ENCODE results near the gene CD72.
"Not testable (repeated sequence)": the region's sequence is repeated elsewhere in the genome, so short reads cannot be mapped to it uniquely, and the experiment has no call there.

CD72 gene

DNA sequence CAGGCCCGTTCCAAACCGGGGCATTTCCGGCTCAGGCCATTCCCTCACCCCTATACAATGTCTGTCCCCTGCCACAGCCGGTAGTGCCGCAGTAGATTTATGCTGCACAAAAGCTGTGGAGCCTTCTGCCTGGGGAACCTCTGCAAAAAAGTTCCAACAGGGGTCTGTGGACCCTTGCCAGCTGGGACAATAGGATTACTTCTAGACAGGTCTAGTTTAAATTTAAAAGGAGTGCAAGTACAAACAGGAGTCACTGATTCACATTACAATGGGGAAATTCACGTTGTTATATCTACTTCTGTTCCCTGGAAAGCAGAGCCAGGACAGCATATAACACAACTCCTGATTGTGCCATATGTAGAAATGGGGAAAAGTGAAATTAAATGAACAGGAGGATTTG lies 34.7 kb downstream of the CD72 start:
- DNase-seq: not testable (repeated sequence)

- DNase-seq: not testable (repeated sequence)
Measured at GRCh38 chr9:35579659-35580227, 38.5 kb downstream of the CD72 start.

DNA sequence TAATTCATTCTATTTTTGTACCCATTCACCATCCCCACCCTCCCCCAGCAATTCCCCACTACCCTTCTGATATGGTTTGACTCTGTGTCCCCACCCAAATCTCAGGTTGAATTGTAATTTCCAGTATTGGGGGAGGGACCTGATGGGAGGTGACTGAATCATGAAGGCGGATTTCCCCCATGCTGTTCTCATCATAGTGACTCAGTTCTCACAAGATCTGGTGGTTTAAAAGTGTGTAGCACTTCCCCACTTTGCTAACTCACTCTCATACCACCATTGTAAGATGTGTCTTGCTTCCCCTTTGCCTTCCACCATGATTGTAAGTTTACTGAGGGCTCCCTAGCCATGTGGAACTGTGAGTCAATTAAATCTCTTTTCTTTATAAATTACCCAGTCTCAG lies 39.1 kb downstream of the CD72 start:
- no peak for DNase-seq

DNA sequence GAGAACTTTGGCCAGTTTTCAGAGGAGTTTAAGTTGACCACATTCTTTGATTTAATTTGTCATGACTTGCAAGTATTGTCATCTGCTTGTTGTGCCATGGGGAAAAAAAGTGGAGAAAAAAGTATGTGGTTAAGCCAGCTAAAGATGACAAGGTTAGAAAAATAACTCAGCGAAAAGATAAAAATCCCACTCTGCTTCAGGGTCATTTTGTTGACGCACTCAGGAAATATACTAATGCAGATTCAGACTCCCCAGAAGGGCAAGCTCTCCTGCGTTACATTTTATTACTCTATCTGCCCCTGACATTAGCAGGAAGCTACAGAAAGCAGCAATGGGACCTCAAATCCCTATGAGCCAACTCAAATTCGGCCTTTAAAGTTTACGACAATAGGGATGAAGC lies 40.7 kb downstream of the CD72 start:
- no peak for DNase-seq

- DNase-seq: no peak
Measured at GRCh38 chr9:35575478-35575877, 42.7 kb downstream of the CD72 start.

GRCh38 chr9:35574578-35575122 lies 43.6 kb downstream of the CD72 start:
- DNase-seq: no peak

- no peak for DNase-seq
Measured at GRCh38 chr9:35570709-35571504, 47.3 kb downstream of the CD72 start.

DNA sequence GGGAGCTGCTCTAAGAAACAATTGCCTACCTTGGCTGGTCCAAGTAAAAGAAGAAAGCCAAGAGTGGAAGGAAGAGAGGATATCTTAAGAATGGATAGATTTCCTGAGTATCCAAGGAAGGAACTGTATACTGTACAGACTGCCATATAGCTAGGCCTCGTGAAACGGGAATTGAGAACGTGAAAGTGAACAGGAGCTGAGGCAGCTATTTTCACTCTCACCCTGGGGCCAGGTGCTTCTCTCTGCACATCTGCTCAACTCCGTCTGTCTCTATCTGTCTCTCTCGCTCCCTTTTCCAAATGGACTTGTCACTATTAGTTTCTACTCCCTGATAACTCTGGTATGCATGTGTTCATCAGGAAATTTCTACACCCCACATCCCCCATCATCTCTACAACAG lies 49.0 kb downstream of the CD72 start:
- no peak for DNase-seq

DNA sequence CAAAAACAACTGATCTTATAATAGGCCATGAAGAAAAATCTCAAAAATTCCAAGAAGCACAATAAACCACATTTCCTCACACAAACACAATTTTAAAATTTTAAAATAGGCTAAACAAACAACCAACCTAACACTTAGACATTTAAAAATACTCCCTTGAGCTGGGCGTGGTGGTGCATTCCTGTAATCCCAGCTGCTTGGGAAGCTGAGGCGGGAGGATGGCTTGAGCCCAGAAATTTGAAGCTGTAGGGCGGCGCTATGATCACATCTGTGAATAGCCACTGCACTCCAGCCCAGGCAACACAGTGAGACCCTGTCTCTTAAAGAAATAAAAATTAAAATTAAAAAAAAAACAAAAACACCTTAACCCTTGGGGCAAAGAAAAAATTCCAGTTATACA lies 50.0 kb downstream of the CD72 start:
- DNase-seq: no peak

- DNase-seq: no peak
Measured at GRCh38 chr9:35566417-35566816, 51.8 kb downstream of the CD72 start.

DNA sequence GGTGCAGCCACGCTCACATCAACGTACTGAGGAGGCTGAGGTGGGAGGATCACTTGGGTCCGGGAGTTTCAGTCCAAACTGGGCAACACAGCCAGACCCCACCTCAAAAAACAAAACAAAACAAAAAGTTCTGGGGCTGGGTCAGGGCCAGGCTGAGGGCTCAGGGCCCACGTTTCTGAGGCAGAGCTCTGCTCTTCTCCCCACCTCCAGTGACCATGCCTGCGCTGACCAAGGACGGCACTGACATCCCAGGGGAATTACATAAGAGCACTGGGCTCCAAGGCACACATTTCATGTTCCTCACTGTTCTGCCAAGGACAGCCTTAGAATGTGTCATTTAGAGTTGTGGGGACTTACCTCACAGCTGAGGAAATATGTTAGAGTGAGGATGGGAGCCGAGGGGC lies 53.6 kb downstream of the CD72 start:
- DNase-seq: no peak

DNA sequence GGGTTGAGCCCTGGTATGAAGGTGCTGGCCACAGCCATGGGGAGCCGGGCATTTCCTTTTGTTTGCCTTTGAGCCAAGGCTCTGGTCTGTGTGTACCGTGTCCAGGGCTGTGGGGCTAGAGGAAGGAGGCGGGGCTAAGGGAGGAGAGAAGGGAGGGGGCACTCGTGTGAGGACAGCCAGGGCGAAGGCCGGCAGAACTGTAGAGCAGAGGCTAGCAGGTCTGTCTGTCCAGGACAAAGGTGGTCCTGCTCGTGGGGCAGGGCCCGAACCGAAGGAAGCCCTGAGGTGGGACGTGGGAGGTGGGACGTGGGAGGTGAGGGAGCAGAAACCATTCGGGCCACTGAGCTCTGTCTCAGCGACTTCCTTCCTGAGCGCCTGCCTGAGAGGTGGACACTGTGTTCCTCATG lies 54.4 kb downstream of the CD72 start:
- no peak for DNase-seq

DNA sequence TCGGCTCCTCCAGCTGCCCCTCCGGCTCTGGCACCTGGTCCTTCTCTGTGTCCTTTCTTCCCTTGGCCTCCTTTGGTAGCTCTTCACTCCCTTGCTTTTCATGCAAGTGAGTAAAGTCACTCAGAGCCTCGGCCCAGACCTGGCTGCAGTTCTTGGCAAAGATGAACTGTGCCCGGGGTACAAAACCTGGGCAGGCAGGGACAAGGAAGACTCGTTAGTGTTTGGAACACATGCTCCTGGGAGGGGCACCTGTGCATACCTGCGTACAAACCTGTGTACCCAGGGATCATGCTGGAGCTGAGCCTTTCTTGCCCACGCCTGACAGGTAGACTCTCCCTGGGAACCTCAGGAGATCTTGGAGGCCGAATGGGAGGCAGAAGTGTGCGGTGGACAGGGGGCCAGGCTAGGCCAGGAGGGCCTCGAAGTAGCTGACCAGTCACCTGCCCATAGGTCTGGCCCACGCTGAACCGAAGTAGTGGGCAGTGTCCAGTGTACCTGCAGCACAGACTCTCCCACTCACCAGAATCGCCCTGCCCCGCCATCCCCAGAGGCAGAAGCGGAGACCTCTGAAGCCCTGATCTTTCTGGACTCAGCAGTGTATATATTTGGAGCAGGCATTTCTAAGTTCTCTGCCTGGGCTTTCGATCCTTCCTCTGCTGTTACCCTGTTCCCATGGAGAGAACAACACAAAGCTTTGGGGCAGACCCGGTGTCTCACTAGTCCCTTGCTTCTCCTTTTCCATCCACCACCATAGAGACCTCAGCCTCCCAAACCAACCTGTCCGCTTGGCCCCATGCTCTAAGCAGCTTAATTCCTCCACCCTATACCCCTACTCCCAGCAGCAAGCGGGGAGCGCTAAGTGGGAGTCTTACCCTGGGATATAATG lies 55.1 kb downstream of the CD72 start:
- no peak for DNase-seq

DNA sequence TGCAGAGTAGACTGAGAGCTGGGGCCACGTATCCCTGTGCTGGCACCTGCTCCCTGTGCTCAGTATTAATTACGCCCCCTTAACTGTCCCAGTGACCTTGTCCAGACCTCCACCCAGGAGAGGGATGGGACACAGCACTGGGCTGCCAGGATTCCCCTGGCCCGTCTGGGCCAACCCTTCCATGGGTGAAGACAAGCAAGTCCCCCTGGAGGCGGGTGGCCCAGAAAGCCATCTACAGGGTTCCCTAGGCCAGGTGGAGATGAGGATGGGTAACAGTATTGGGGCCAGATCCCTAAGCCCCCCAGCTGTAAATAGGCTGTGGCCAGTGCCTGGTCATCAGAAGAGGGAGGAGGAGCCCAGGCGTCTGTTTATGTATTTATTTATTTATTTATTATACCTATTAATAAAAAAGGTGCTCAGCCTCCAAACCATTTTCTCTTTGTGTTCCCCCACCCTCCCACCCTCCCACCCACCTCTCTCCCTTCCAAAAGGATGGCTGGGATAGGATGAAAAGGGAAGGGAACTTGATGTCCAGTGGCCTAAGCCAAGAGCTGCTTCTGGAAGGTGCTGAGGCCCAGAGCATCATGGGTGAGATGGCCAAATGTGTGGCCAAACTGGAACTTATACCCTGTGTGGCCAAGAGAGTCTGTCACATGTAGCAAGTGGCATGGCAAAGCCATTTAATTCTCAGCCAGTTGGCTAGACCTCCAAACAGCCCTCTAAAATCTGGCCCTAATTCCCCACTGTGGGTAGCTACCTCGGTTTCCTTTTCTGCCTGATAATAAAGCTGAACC lies 56.5 kb downstream of the CD72 start:
- no peak for DNase-seq

DNA sequence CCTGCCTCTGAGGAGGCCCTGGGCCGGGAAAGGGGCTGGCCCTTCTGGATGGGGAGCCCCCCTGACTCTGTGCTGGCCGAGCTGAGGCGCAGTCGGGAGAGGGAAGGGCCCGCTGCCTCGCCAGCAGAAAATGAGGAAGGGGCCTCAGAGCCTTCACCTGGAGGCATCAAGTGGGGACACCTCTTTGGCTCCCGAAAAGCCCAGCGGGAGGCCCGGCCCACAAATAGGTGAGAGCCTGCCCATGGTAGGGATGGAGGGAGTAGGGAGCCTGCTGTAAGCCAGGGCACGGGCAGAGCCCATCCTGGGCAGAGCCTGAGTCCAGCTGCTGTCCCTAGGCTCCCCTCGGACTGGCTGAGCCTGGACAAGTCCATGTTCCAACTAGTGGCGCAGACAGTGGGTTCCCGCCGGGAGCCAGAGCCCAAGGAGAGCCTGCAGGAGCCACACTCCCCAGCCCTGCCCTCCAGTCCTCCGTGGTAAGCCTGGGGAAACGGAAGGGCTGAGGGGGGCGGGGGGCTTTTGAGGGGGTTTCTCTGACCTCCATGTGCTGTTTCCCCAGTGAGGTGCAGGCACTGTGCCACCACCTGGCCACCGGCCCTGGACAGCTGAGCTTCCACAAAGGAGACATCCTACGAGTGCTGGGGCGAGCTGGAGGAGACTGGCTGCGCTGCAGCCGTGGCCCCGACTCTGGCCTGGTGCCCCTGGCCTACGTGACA lies 57.4 kb downstream of the CD72 start:
- no peak for DNase-seq
